DMS114 treated with DMSO at 0.1 percent for 48 hours (cell line): Measurements from ENCODE around the gene OSBPL3.

ENCODE experiments used
- DNase-seq: peaks from one replicate; lab custom pipeline; 2025; ENCODE audit not compliant: unreplicated experiment; lab: John Stamatoyannopoulos, UW

Gene OSBPL3

GRCh38 chr7:24899905-24900304 lies 80.1 kb downstream of the OSBPL3 start:
- no peak for DNase-seq

- no peak for DNase-seq
These were observed 80.8 kb downstream of the OSBPL3 start for GRCh38 chr7:24899161-24899560.

DNA sequence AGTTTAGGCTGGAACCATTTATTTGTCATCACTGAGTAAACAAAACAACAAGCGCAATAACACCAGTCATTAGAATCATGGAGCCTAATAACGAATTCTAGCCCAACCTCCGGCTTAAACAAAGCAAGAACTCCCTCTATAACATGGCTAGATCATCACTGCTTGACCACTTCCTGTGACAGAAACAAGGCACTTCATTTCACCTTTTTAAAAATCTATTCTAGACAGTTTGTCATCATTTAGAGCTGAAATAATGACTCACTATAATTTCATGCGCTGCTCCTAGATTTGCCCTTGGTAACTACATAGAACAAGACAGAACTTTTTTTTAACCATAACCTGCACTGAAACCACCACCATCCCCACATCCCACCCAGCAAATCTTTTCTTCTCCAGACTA lies 81.3 kb downstream of the OSBPL3 start:
- no peak for DNase-seq

DNA sequence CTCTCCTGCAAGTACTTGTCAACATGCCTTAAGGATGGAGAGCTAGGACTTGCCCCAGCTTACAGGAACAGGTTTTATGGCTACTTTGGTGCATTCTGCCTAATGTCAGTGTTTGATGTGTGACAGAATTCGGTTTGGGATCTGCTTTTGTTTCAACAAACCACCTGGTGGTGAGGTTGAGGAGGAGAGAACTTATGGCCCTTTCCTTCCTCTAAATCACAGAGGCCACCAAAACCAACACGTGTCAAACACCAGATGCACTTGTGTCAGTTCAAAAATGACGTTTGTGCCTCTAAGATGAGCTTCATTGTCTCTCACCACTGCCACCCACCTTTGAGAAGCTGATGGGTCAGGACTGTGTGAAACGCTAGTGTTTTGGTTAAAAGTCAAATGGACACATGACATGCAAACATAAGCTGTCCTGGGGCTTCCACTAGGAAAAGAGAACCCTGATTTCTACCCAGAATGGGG lies 83.9 kb downstream of the OSBPL3 start:
- no peak for DNase-seq

DNA sequence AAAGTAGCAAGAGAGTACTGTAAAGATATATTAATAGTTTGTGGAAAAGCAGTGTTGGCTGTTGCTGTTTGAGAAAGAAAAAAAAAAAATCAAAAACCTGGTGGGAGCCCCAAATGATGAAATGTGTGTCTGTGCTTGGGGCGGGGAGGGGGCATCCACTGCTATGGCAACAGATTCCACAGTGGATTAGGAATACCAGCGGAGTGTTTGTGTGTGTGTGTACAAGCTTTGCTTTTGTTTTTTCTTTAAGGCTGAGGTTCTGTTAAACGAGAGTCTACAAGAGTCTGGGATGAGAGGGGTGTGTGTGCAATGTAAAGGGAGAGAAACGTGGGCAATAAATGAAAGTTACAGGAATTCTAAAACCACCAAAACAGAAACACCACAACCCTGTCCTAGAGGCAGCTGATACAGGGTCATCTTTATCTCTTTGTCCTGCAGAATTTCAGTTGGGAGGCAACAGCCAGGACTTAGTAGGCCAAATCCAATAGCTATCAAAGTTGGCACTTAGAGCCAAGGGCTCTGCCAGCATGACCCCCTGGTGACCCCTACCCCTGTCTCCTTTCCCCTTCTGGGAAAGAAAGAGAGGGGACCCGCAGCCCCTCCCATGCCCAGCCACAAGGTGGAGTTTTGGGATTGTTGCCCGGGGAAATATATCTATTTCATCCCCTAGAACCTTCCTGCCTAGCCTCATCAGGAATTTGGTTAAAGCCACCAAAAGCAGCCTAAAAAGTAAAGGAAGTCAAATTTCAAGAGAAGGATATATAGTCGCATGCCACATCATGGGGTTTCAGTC lies 85.4 kb downstream of the OSBPL3 start:
- no peak for DNase-seq

GRCh38 chr7:24891311-24891735 lies 88.7 kb downstream of the OSBPL3 start:
- no peak for DNase-seq

- DNase-seq: no peak
These were observed 90.4 kb downstream of the OSBPL3 start for GRCh38 chr7:24889611-24890010.

DNA sequence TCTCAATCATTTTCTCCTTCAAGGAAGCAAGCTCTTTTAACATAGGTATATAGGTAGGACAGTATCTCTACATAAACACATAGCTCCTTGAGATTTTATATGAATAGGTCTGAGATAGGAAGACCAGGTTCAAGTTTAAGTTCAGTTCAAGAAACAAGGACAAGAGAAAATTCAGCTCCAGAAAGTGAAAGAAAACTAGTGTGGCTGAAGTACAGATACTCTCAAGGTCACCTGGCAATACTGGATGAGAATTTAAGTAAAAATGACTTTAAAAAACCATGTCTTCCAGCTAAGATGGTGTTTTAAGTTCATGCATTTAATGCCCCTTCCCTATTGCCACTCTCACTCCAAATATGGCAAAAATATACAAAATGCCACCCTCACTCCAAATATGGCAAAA lies 91.3 kb downstream of the OSBPL3 start:
- DNase-seq: no peak

- DNase-seq: no peak
These were observed 94.3 kb downstream of the OSBPL3 start for GRCh38 chr7:24885716-24886115.

DNA sequence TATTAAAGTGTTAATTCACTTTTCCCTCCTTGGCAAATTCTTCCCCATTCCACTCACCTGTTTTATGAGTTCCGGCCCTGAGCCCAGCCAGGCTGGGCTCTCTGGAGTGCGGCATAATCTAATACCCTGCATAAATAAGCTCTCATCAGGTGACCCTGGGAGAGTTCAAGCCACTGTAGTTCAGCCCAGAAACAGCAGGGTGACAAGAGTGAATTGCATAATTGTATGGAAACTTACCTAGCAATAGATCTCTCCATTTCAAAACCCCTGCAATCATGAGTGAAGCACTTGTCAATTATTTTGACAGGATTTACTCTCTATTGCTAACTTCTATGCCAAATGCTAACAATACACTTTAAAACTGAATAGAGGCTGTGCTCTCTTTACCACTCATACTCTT lies 94.7 kb downstream of the OSBPL3 start:
- DNase-seq: no peak

GRCh38 chr7:24884401-24884800 lies 95.6 kb downstream of the OSBPL3 start:
- no peak for DNase-seq

- no peak for DNase-seq
These were observed 96.4 kb downstream of the OSBPL3 start for GRCh38 chr7:24883622-24884013.

GRCh38 chr7:24882989-24883621 lies 96.9 kb downstream of the OSBPL3 start:
- no peak for DNase-seq

DNA sequence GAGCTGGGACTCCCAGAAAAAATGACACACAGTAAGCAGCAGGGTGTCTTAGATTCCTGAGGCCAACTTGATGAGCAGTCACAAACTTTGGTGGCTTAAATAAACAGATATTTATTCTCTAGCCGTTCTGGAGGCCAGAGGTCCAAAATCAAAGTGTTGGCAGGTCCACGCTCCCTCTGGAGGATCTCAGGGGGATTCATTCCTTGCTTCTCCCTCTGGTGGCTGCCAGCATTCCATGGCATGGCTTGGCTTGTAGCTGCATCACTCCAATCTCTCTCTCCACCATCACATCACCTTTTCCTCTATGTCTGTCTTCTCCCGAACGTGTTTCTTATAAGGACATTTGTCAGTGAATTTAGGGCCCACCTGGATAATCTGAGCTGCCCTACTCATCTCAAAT lies 98.4 kb downstream of the OSBPL3 start:
- no peak for DNase-seq

GRCh38 chr7:24880886-24881285 lies 99.1 kb downstream of the OSBPL3 start:
- no peak for DNase-seq

DNA sequence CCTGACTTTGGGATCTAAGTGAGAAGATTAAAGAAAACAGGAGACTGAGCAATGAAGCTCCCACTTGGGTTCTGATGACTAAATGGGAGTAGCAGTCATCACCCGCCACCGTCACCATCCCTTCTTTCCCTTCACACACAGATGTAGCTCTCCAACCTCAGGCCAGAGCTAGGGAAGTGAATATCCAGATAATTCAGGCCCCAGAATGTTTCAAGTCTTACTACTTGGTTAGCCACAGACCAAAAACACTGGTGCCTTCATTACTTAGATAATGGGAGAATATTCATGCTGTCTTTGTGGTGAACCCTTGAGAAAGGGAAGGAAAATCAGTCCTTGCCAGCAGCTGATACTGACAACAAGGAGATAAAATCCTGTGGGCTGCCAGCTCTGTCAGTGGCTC lies 100.7 kb downstream of the OSBPL3 start:
- no peak for DNase-seq

DNA sequence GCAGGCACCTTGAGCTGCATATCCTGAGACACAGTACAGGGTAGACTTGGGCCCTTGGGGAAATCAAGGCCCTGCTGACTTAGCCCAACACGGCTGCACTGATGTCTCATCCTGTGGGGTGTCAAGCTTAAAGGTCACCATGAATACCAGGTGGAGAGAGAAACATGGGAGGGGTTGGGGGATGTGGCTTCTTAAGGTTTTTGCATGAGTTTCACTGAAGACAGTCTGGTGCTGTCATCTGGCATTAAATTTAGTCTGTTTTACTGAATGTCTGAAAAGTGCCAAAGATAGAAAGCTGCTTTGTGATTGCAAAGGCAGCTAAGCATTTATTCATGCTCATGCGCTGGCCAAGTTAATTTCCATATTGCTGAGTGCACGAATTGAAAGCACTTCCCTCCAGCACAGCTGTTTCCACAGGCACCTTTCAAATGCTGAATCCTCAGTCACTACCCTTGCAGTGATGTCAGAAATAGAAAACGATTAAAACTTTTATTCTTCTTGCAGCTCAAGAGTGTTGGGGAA lies 102.1 kb downstream of the OSBPL3 start:
- DNase-seq: no peak

DNA sequence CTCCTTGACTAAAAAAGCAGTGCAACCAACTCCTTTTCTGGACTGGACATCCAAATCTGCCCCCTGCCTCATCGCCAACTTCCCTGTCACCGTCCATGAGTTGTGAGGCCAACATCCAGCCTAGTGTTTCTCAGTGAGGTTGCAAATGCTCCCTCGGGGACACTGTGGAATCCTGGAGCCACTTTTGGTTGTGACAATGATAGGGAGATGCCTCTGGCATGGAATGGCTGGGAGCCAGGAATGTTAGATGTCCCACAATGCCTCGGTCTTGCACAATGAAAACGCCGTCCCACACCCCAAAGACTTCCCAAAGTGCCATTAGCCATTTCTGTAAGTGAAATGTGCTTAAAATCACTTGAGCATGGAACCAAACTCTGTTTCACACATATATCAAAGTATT lies 105.2 kb downstream of the OSBPL3 start:
- DNase-seq: no peak

- DNase-seq: no peak
These were observed 106.0 kb downstream of the OSBPL3 start for GRCh38 chr7:24873944-24874343.

GRCh38 chr7:24871770-24872169 lies 108.2 kb downstream of the OSBPL3 start:
- no peak for DNase-seq

DNA sequence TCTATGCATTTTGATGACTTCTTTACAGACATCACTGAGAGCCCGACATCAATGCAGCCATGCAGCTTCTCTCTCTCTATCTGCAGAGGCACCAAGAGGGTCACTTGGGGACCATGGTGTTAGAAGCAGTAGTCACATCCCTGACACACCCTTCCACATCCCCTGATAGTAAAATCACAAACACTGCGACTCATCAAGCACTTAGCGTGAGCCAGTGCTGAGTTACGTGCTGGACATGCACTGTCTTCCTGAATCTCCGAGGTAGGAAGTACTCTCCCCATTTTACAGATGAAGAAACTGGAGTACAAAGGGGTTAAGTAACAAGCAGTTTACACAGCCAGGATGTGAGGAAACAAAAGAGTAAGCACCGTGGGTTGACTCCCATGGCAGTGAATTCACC lies 109.2 kb downstream of the OSBPL3 start:
- no peak for DNase-seq

- DNase-seq: no peak
These were observed 110.4 kb downstream of the OSBPL3 start for GRCh38 chr7:24869572-24869971.
